T follicular helper cell (primary cell): ENCODE measurements around the gene XXYLT1.
"Not testable (repeated sequence)": the region's sequence is repeated elsewhere in the genome, so short reads cannot be mapped to it uniquely, and the experiment has no call there.

Source experiments
- DNase-seq: peaks from one replicate; pipeline ENCODE4 v3.0.0-alpha.2; 2020; ENCODE audit warnings: low read depth

Gene XXYLT1

GRCh38 chr3:195208183-195208582 lies 62.8 kb downstream of the XXYLT1 start:
- DNase-seq: no peak

GRCh38 chr3:195207731-195208130 lies 63.2 kb downstream of the XXYLT1 start:
- DNase-seq: no peak

GRCh38 chr3:195207056-195207455 lies 63.9 kb downstream of the XXYLT1 start:
- DNase-seq: no peak

- DNase-seq: no peak
These were observed 66.4 kb downstream of the XXYLT1 start for GRCh38 chr3:195204360-195205163.

DNA sequence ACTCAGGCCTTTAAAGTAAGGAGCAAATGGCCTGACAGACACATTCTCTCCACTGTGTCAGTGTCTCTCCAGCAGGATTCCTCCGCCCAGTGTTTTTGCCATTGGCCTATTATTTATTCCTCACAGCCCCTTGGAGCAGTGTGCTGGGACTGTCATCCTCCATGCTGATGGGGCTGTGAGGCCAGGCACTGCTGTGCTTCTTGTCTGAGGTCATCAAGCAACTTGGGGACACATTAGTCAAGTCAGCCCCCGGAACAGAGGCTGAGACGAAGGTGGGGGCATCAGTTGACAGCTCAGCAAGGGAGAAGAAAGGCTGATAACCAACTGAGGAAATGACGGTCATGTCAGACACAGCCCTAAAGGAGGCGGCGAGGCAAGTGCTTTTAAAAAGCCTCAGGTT lies 67.4 kb downstream of the XXYLT1 start:
- no peak for DNase-seq

DNA sequence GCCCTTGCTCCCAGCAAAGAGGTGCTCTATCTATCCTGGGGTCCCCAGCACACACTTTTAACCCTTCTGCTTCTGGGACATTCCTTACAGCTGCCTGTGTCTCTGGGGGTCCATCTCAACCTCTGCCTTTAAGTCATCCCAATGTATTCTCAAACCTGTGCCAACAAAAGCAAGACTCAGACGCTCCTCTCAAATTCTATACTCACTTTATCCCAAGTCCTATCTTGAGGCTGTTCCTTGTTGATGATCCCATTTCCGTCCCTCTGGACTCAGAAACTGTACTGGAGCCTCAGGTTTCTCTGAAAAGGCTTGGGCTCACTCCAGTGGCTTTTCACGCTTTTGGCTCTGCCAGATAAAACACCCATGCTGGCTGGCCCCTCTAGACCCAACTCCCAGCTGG lies 69.7 kb downstream of the XXYLT1 start:
- DNase-seq: no peak

DNA sequence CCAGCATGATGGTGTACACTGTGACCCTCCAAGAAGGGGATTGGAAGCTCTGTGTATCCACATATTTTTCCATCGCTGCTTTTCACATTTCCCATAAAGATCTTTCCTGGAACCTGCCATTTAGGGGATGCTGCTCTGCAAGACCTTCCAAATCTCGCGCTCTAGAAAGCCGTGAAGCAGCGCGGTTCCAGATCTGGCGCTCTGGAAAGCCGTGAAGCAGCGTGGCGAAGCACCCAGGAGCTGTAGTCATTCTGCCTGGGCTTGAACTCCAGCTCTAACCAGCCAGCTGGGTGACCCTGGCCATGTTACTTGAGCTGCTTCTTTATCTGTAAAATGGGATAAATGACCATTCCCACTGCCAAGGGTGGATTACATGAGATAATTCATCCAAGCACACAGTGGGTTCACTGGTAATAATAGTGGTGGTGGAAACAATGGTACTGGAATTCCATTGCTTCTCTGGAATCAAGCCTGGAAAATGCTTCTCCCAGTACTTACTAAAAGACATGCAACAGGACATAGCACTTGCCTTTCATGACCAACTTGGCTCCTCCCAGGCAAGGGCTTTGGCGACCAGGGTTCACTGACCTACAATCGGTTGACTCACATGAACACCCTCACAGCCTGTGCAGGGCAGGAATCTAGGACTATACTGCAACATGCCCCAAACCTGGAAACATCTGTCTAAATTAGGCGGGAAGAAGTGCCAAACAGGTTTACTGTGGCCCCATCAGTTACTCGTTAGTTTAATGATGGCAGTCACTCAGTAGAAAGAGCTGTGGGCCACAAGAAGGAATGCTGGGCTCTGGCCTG lies 70.7 kb downstream of the XXYLT1 start:
- no peak for DNase-seq

- DNase-seq: no peak
These were observed 72.3 kb downstream of the XXYLT1 start for GRCh38 chr3:195198426-195199346.

- no peak for DNase-seq
These were observed 73.1 kb downstream of the XXYLT1 start for GRCh38 chr3:195197765-195198425.

DNA sequence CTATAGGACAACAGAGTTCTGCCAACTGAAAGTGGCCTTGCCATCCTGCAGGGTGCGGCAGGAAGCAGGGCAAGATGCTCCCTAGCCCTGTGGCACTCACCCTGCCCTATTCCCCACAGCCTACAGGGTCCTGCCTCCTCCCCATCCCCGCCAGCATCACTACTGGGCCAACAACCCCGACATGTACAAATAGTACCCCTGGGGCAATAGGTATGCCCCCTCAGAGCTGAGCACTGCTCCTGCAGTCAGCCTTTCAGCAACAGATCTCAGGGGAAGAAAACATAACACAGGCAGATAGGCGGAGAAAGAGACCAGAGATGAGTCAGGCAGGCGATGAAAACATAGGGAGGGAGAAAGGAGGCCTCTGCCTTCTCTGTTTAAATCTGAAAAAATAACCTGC lies 74.7 kb downstream of the XXYLT1 start:
- DNase-seq: no peak

DNA sequence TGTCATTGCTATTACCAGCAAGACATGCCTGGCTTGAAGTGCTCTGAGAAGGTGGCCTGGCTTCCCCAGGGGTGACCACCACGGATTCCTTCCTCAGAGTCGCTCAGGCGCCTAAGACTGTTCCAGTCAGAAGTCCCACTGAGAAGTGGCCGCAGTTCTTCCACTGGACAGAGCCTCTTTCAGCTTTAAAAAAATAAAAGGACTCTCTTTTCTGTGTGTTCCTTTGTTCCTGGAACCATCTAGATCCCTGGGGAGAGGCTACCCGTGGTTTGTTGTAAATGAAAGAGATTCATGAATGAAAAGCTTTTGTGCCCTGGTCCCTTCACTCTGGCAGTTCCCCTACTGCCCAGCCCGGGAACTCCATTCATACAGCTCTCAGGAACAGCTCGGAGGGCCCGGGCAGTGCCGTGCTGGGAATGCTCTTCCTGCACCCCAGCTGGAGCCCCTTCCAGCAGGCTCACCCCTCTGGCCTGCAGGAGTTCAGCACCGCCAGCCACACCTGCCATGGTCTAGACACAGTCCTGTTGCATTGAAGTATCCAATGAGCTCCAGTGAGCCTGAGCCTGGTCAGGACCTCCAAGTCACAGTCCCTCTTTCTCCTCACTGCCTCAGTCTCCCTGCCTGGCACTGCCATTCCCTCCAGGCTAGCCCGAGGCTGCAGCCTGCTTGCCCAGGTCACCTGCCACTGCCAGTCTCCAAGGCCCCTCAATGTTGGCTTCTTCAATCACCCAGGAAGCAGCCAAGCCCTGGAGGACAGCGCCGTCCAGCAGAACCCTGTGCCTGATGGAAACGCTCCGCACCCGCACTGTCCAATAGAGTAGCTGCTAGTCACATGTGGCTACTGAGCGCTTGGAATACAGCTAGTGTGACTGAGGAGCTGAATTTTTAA lies 75.4 kb downstream of the XXYLT1 start:
- DNase-seq: no peak

GRCh38 chr3:195194559-195195206 lies 76.3 kb downstream of the XXYLT1 start:
- no peak for DNase-seq

DNA sequence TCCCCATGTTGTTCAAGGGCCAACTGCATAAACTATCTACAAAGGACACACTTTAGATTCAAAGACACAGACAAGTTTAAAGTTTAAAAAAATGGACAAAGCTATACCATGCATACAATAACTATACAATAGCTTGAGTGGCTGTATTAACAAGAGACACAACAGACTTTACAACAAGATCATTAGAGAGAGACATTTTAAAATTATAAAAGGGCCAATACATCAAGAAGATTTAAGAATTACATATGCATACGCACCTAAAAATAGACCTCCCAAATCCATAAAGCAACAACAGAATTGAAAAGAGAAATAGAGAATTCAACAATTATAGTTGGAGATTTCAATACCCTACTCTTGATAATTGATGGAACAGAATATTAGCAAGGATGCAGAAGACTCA lies 79.4 kb downstream of the XXYLT1 start:
- DNase-seq: no peak

DNA sequence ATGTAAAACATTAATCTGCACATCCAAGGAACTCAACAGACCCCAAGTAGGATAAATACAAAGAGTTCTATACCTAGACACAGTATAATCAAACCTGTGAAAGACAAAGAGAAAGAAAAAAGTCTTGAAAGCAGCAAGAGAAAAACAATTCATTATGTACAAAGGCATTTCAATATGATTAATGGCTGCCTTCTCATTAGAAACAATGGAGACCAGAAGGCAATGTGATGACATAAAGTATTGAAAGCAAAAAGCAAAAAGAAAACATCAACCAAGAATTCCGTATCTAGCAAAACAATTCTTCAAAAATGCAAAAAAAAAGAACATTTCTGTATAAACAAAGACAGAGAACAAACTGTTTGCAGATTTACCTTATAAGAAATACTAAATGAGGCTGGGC lies 81.1 kb downstream of the XXYLT1 start:
- DNase-seq: no peak

GRCh38 chr3:195188426-195188927 lies 82.5 kb downstream of the XXYLT1 start:
- DNase-seq: no peak

GRCh38 chr3:195187609-195188425 lies 83.1 kb downstream of the XXYLT1 start:
- DNase-seq: no peak

DNA sequence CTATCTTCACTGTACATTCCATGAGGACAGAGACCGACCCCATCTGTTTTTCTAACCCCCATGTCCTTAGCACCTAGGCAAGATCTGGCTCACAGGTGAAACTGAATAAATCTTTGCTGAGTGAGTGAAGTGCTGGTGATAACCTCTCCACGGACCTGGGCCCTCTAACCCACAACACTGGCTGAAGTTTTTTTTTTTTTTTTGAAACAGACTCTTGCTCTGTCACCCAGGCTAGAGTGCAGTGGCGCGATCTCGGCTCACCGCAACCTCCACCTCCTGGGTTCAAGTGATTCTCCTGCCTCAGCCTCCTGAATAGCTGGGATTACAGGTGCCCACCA lies 84.3 kb downstream of the XXYLT1 start:
- not testable (repeated sequence) for DNase-seq

DNA sequence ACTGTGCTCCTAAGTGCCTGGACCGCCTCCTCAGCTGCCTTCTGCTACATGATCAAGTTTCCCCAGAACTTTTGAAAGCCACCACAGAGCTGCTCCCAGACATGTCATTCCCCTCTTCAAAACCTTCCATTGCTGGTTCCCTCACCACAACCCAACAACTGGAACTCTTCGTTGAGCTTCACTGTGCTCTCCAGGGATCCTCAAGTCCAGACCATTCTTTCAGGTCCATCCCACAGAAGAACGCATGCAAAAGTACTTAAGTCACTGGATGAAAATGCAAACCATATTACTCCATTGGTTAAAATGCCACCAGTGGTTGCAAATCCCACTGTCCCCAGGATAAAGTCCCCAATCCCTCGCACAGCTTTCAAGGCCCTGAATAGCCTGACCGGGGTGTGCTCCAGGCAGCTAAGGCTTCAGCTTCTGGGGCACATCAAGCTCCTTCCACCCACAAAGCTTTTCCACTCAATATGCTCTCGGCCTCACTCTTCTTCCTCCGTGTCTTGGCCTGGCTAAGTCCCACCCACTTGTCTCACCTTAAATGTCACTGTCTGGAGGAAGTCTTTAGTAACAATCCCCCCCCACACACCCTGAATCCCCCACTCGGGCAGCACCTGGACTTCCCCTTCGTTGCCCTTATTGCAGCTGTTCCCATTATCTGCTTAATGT lies 84.8 kb downstream of the XXYLT1 start:
- DNase-seq: no peak

GRCh38 chr3:195185583-195185982 lies 85.4 kb downstream of the XXYLT1 start:
- DNase-seq: no peak
